ENCODE data around the gene C9orf153. TPM values are rescaled to one million over a fixed set of nuclear protein-coding genes. Genes with fewer than 3 reads are reported as not detected.
A peak's percentile ranks its signal among the peaks of the same experiment; 100 is the strongest.
"Not testable (repeated sequence)": the region's sequence is repeated elsewhere in the genome, so short reads cannot be mapped to it uniquely, and the experiment has no call there.

C9orf153 gene
- total and polyA plus RNA-seq, 4 donors = 0.30 to 1.2 (median 0.75) TPM

DNA sequence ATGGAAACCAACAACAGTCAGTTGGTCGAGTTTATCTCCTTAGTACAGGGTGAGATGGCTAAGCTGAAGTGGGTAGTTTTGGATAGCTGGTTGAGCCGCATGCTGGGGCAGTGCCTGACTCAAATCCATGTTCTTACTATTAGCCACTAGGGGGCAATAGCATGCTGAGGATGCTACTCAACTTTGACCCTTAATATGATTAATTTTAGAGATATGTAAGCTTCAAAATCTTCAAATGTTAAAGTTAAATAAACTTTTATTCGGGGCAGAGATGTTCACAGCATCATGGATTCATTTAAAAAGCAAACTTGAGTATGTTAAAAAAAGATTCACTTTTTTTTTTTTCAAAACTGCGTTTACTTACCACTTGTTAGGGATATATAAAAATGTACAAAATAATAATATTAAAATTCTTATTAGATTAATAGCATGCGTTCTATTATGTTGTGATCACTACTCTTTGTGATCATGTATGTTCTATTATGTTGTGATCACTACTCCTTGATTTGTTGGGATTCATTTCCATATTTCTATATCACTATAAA lies 57.0 kb downstream of the C9orf153 start:
- no peak overlapping the region for H3K27ac ChIP-seq (ENCODE audit: low read depth, low read length)
- no peaks in the 10 kb centered on the region for H3K27me3 ChIP-seq (ENCODE audit: control insufficient read depth, insufficient read depth, low read length)
- H3K9me3 ChIP-seq (ENCODE audit: control insufficient read depth, insufficient read depth, low read length) = no peaks in the 10 kb centered on the region
- H3K4me3 ChIP-seq (ENCODE audit: low read depth, low read length) = no peak overlapping the region
- WGBS (ENCODE audit: insufficient coverage) = 0% methylated on average over 1 of the region's 5 CpGs
- peak in 2 of 6 donors; percentile 35 to 53 for DNase-seq (ENCODE audit: low read depth in 4 of 6, low spot score in 6 of 6)
- no peaks in the 10 kb centered on the region for H3K36me3 ChIP-seq (ENCODE audit: control insufficient read depth, insufficient read depth, low read length)
- no peaks in the 10 kb centered on the region for H3K4me1 ChIP-seq (ENCODE audit: control insufficient read depth, insufficient read depth, low read length)

DNA sequence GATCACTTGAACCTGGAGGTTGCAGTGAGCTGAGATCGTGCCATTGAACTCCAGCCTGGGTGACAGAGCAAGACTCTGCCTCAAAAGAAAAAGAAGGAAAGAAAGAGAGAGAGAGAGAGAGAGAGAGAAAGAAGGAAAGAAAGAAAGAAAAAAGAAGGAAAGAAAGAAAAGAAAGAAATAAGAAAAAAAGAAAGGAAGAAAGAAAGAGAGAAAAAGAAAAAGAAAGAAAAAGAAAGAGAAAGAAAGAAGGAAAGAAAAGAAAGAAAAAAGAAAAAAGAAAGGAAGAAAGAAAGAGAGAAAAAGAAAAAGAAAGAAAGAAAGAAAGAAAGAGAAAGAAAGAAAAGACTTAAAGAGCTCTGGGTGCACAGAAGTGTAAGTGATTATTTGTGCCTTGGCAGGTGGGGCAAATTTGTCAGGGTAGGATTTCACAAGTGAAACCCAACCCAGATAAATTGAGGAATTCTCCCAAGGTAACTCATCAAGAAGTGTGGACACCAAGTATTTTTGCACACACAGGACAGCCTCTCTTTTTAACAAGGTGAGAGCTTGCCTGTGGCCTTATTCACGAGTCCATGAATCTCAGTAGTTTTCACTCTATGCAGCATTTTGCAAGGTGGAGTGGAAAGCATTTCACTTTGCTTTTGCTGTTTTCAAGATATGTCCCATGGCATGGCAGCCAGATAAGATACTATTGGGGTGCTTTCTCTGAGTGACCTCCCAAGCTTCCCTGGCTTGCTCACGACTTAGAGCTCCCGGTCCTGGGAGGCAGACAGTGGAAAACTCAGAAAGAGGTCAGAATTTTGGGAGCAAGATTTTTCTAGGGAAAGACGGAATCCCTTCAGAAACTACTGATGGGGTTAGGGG lies 57.8 kb downstream of the C9orf153 start:
- H3K36me3 ChIP-seq (ENCODE audit: control insufficient read depth, insufficient read depth, low read length) = no peaks in the 10 kb centered on the region
- no peaks in the 10 kb centered on the region for H3K27me3 ChIP-seq (ENCODE audit: control insufficient read depth, insufficient read depth, low read length)
- H3K4me1 ChIP-seq (ENCODE audit: control insufficient read depth, insufficient read depth, low read length) = no peaks in the 10 kb centered on the region
- H3K9me3 ChIP-seq (ENCODE audit: control insufficient read depth, insufficient read depth, low read length) = no peaks in the 10 kb centered on the region
- no peak overlapping the region for H3K4me3 ChIP-seq (ENCODE audit: low read depth, low read length)
- 89% methylated on average over 5 of the region's 5 CpGs for WGBS (ENCODE audit: insufficient coverage)
- no peak for DNase-seq (ENCODE audit: low read depth in 4 of 6, low spot score in 6 of 6)
- H3K27ac ChIP-seq (ENCODE audit: low read depth, low read length) = no peak overlapping the region

- H3K27ac ChIP-seq (ENCODE audit: low read depth, low read length) = no peak overlapping the region
- no peak for DNase-seq (ENCODE audit: low read depth in 4 of 6, low spot score in 6 of 6)
- H3K4me3 ChIP-seq (ENCODE audit: low read depth, low read length) = no peak overlapping the region
- no CpG with 5 or more reads among the region's 2 CpGs for WGBS (ENCODE audit: insufficient coverage)
- H3K36me3 ChIP-seq (ENCODE audit: control insufficient read depth, insufficient read depth, low read length) = no peaks in the 10 kb centered on the region
- H3K27me3 ChIP-seq (ENCODE audit: control insufficient read depth, insufficient read depth, low read length) = no peaks in the 10 kb centered on the region
- H3K4me1 ChIP-seq (ENCODE audit: control insufficient read depth, insufficient read depth, low read length) = no peaks in the 10 kb centered on the region
- H3K9me3 ChIP-seq (ENCODE audit: control insufficient read depth, insufficient read depth, low read length) = no peaks in the 10 kb centered on the region
These were observed 58.8 kb downstream of the C9orf153 start for GRCh38 chr9:86200599-86201162.

DNA sequence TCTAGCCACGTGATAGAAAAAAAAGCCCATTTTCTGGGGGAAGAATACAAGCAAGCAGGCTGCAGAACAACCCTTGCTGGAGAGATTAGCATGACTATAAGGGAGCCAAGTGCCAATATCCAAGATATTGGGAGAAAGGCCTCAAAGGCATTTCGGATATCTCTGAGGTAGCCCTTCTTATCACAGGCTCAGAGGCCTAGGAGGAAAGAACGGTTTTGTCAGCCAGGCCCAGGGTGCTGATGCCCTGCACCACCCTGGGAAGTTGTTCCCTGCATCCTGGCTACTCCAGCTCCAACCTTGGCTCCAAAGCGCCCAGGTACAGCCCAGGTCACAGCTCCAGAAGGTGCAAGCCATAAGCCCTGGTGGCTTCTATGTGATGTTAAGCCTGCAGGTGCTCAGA lies 66.4 kb downstream of the C9orf153 start:
- H3K4me3 ChIP-seq (ENCODE audit: low read depth, low read length) = no peak overlapping the region
- no peaks in the 10 kb centered on the region for H3K27me3 ChIP-seq (ENCODE audit: control insufficient read depth, insufficient read depth, low read length)
- DNase-seq (ENCODE audit: low read depth in 4 of 6, low spot score in 6 of 6) = no peak
- no peaks in the 10 kb centered on the region for H3K4me1 ChIP-seq (ENCODE audit: control insufficient read depth, insufficient read depth, low read length)
- 90% methylated on average over 4 of the region's 4 CpGs for WGBS (ENCODE audit: insufficient coverage)
- H3K9me3 ChIP-seq (ENCODE audit: control insufficient read depth, insufficient read depth, low read length) = peaks cover 8% of the 10 kb centered on the region
- no peaks in the 10 kb centered on the region for H3K36me3 ChIP-seq (ENCODE audit: control insufficient read depth, insufficient read depth, low read length)
- no peak overlapping the region for H3K27ac ChIP-seq (ENCODE audit: low read depth, low read length)

DNA sequence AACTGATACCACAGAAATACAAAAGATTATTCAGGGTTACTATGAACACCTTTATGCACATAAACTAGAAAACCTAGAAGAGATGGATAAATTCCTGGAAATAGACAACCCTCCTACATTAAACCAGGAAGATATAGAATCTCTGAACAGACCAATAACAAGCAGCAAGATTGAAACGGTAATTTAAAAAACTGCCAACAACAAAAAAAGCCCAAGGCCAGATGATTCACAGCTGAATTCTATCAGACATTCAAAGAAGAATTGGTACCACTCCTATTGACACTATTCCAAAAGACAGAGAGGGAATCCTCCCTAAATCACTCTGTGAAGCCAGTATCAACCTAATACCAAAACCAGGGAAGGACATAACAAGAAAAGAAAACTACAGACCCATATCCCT lies 68.8 kb downstream of the C9orf153 start:
- DNase-seq (ENCODE audit: low read depth in 4 of 6, low spot score in 6 of 6); H3K27me3 ChIP-seq (ENCODE audit: control insufficient read depth, insufficient read depth, low read length); H3K4me1 ChIP-seq (ENCODE audit: control insufficient read depth, insufficient read depth, low read length); H3K36me3 ChIP-seq (ENCODE audit: control insufficient read depth, insufficient read depth, low read length); H3K9me3 ChIP-seq (ENCODE audit: control insufficient read depth, insufficient read depth, low read length); H3K4me3 ChIP-seq (ENCODE audit: low read depth, low read length); H3K27ac ChIP-seq (ENCODE audit: low read depth, low read length): not testable (repeated sequence)
- no CpG with 5 or more reads among the region's 1 CpG for WGBS (ENCODE audit: insufficient coverage)

DNA sequence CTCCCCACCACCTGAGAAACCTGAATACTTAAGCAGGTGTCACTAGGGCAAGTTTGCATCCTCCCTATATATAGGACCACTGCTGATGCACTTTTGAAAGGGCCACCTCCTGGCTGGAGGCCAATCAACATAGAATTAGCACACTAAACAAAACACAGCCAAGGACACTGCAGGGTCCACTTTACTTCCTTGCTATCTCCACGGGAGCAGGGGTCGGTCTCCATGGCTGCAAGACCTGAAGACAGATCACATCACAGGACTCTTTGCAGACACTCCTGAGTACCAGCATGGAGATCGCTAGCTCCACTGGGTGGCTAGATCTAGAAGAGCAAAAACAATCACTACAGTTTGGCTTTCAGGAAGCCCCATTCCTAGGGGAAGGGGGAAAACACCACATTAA lies 72.3 kb downstream of the C9orf153 start:
- Histone ChIP-seq H3K9me3 (ENCODE audit: control insufficient read depth, insufficient read depth, low read length) (peaks cover 4% of the 10 kb centered on the region), H3K27ac (ENCODE audit: low read depth, low read length) (no peak overlapping the region), H3K36me3 (ENCODE audit: control insufficient read depth, insufficient read depth, low read length) (no peaks in the 10 kb centered on the region), H3K4me1 (ENCODE audit: control insufficient read depth, insufficient read depth, low read length) (peaks cover 7% of the 10 kb centered on the region), H3K4me3 (ENCODE audit: low read depth, low read length) (no peak overlapping the region), H3K27me3 (ENCODE audit: control insufficient read depth, insufficient read depth, low read length) (no peaks in the 10 kb centered on the region)
- whole genome bisulfite sequencing (ENCODE audit: insufficient coverage) = 28% methylated on average over 3 of the region's 3 CpGs
- peak in 1 of 6 donors; percentile 5 for DNase-seq (ENCODE audit: low read depth in 4 of 6, low spot score in 6 of 6)

GRCh38 chr9:86186696-86187095 lies 72.8 kb downstream of the C9orf153 start:
- Histone ChIP-seq H3K4me1 (ENCODE audit: control insufficient read depth, insufficient read depth, low read length) (peaks cover 7% of the 10 kb centered on the region), H3K27ac (ENCODE audit: low read depth, low read length) (no peak overlapping the region), H3K9me3 (ENCODE audit: control insufficient read depth, insufficient read depth, low read length) (peaks cover 4% of the 10 kb centered on the region), H3K4me3 (ENCODE audit: low read depth, low read length) (no peak overlapping the region), H3K27me3 (ENCODE audit: control insufficient read depth, insufficient read depth, low read length) (no peaks in the 10 kb centered on the region), H3K36me3 (ENCODE audit: control insufficient read depth, insufficient read depth, low read length) (no peaks in the 10 kb centered on the region)
- DNase-seq (ENCODE audit: low read depth in 4 of 6, low spot score in 6 of 6) = no peak
- 70% methylated on average over 2 of the region's 2 CpGs for whole genome bisulfite sequencing (ENCODE audit: insufficient coverage)

GRCh38 chr9:86185872-86186271 lies 73.6 kb downstream of the C9orf153 start:
- Histone ChIP-seq H3K4me1 (ENCODE audit: control insufficient read depth, insufficient read depth, low read length) (peaks cover 7% of the 10 kb centered on the region), H3K9me3 (ENCODE audit: control insufficient read depth, insufficient read depth, low read length) (peaks cover 2% of the 10 kb centered on the region), H3K4me3 (ENCODE audit: low read depth, low read length) (no peak overlapping the region), H3K36me3 (ENCODE audit: control insufficient read depth, insufficient read depth, low read length) (no peaks in the 10 kb centered on the region), H3K27me3 (ENCODE audit: control insufficient read depth, insufficient read depth, low read length) (no peaks in the 10 kb centered on the region), H3K27ac (ENCODE audit: low read depth, low read length) (no peak overlapping the region)
- DNase-seq (ENCODE audit: low read depth in 4 of 6, low spot score in 6 of 6) = peak in 2 of 6 donors; percentile 34 to 38
- 39% methylated on average over 6 of the region's 7 CpGs for WGBS (ENCODE audit: insufficient coverage)

DNA sequence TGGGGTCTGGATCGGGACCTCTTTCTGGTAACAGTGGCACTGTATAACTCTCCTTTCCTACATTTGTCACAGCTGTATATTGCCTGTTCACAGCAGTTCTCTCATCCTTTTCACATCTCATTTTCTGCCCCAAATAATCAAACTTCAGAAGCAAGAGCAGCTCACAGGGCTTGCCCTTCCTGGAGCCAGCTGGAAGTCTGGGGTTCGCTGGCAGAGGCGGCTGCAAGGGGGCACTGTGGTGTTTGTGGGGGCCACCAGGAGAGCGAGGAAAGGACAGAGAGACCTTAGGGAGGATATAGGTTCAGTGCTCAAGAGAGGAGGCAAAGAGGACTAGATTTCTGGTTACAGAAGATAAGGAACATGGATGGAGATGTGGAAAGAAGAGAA lies 75.3 kb downstream of the C9orf153 start:
- Histone ChIP-seq H3K4me1 (ENCODE audit: control insufficient read depth, insufficient read depth, low read length) (peaks cover 7% of the 10 kb centered on the region), H3K36me3 (ENCODE audit: control insufficient read depth, insufficient read depth, low read length) (no peaks in the 10 kb centered on the region), H3K9me3 (ENCODE audit: control insufficient read depth, insufficient read depth, low read length) (peaks cover 2% of the 10 kb centered on the region), H3K4me3 (ENCODE audit: low read depth, low read length) (no peak overlapping the region), H3K27me3 (ENCODE audit: control insufficient read depth, insufficient read depth, low read length) (no peaks in the 10 kb centered on the region), H3K27ac (ENCODE audit: low read depth, low read length) (no peak overlapping the region)
- no peak for DNase-seq (ENCODE audit: low read depth in 4 of 6, low spot score in 6 of 6)
- 94% methylated on average over 4 of the region's 4 CpGs for WGBS (ENCODE audit: insufficient coverage)

All from spinal cord (tissue), 10 donors.